HEK293 (cell line): ENCODE measurements around the gene CPSF6.
"Not testable (repeated sequence)": the region's sequence is repeated elsewhere in the genome, so short reads cannot be mapped to it uniquely, and the experiment has no call there.

ENCODE experiments used
- CTCF ChIA-PET: fragments of 350-600 bp; formaldehyde crosslinking; extraction: SDS; loops from one replicate; lab custom pipeline; 2021; ENCODE audit warnings: antibody characterized with exemption; lab: Yijun Ruan, JAX
- POLR2A ChIA-PET: fragments of 300-600 bp; formaldehyde crosslinking; extraction: SDS; loops from one replicate; lab custom pipeline; 2020; ENCODE audit warnings: antibody characterized with exemption, inconsistent platforms; lab: Yijun Ruan, JAX
- H3K27ac ChIP-seq: fragments of 200-500 bp; sonication (Bioruptor generic); 2 replicates; pipeline ENCODE4 v1.5.1; 2014; ENCODE audit warnings: low read depth, low read length, control low read depth, inconsistent platforms; ENCODE audit errors: extremely low read depth
- H3K36me3 ChIP-seq, 2 experiments: fragments of 200-500 bp in 1 of 2; sonication (Bioruptor generic) in 1 of 2; 1 replicate in 1 of 2; 2 replicates in 1 of 2; pipeline ENCODE4 v1.5.1; 2014 to 2017; ENCODE audit warnings: inconsistent platforms in 2 of 2, low read length in 2 of 2; ENCODE audit not compliant: control insufficient read depth in 2 of 2, insufficient read depth in 1 of 2
- H3K4me1 ChIP-seq: fragments of 200-500 bp; sonication (Bioruptor generic); 2 replicates; pipeline ENCODE4 v1.5.1; 2014; ENCODE audit warnings: mild to moderate bottlenecking, low read length, inconsistent platforms; ENCODE audit not compliant: control insufficient read depth, insufficient read depth
- H3K4me3 ChIP-seq: 2 replicates; pipeline ENCODE4 v1.5.1; 2011; ENCODE audit warnings: low read depth, mild to moderate bottlenecking, control low read depth, low read length, moderate library complexity
- H3K9me3 ChIP-seq: fragments of 200-500 bp; sonication (Bioruptor generic); 2 replicates; pipeline ENCODE4 v1.5.1; 2014; ENCODE audit warnings: low read depth, low read length, inconsistent platforms; ENCODE audit not compliant: control insufficient read depth, insufficient read depth
- KLF1 ChIP-seq: fragments of 450-650 bp; formaldehyde crosslinking; IDR thresholded peaks from 2 replicates; pipeline ENCODE4 v1.5.1; 2016; ENCODE audit warnings: missing biosample characterization, missing genetic modification characterization
- OSR2 ChIP-seq: fragments of 450-650 bp; formaldehyde crosslinking; IDR thresholded peaks from 2 replicates; pipeline ENCODE4 v1.5.1; 2016; ENCODE audit warnings: missing biosample characterization, missing genetic modification characterization
- YY1 ChIP-seq: fragments of 450-650 bp; formaldehyde crosslinking; IDR thresholded peaks from 2 replicates; pipeline ENCODE4 v1.5.1; 2018; ENCODE audit warnings: missing biosample characterization, missing genetic modification characterization
- ZBTB17 ChIP-seq: fragments of 450-650 bp; formaldehyde crosslinking; IDR thresholded peaks from 2 replicates; pipeline ENCODE4 v1.5.1; 2016; ENCODE audit warnings: missing biosample characterization, missing genetic modification characterization
- ZNF132 ChIP-seq: fragments of 450-650 bp; formaldehyde crosslinking; IDR thresholded peaks from 2 replicates; pipeline ENCODE4 v1.5.1; 2017; ENCODE audit warnings: missing biosample characterization, missing genetic modification characterization, borderline replicate concordance
- ZNF19 ChIP-seq: fragments of 450-650 bp; formaldehyde crosslinking; IDR thresholded peaks from 2 replicates; pipeline ENCODE4; 2016; ENCODE audit warnings: missing biosample characterization, missing genetic modification characterization, low read depth
- ZNF202 ChIP-seq: fragments of 450-650 bp; formaldehyde crosslinking; IDR thresholded peaks from 2 replicates; pipeline ENCODE4 v1.5.1; 2016; ENCODE audit warnings: missing biosample characterization, missing genetic modification characterization, borderline replicate concordance
- ZNF24 ChIP-seq: fragments of 450-650 bp; formaldehyde crosslinking; IDR thresholded peaks from 2 replicates; pipeline ENCODE4 v1.5.1; 2016; ENCODE audit warnings: missing biosample characterization, missing genetic modification characterization
- ZNF274 ChIP-seq, 2 experiments: fragments of 200-500 bp in 1 of 2; fragments of 450-650 bp in 1 of 2; sonication (Bioruptor generic) in 1 of 2; formaldehyde crosslinking in 1 of 2; IDR thresholded peaks; 2 replicates each; pipeline versions ENCODE4 v1.5.1 to v1.6.1; 2014 to 2016; ENCODE audit warnings: borderline replicate concordance in 1 of 2, inconsistent platforms in 1 of 2, low read length in 1 of 2, missing biosample characterization in 1 of 2, missing genetic modification characterization in 1 of 2
- ZNF302 ChIP-seq: fragments of 450-650 bp; formaldehyde crosslinking; IDR thresholded peaks from 2 replicates; pipeline ENCODE4 v1.5.1; 2016; ENCODE audit warnings: missing biosample characterization, missing genetic modification characterization, low read depth
- ZNF394 ChIP-seq: fragments of 450-650 bp; formaldehyde crosslinking; IDR thresholded peaks from 2 replicates; pipeline ENCODE4 v1.5.1; 2016; ENCODE audit warnings: missing biosample characterization, missing genetic modification characterization, mild to moderate bottlenecking, moderate library complexity, borderline replicate concordance
- ZNF596 ChIP-seq: fragments of 450-650 bp; IDR thresholded peaks from 2 replicates; pipeline ENCODE4 v1.5.0; 2018; ENCODE audit warnings: missing biosample characterization, mild to moderate bottlenecking, missing genetic modification characterization, moderate library complexity
- ZNF768 ChIP-seq: fragments of 450-650 bp; formaldehyde crosslinking; IDR thresholded peaks from 2 replicates; pipeline ENCODE4 v1.5.1; 2018; ENCODE audit warnings: missing biosample characterization, mild to moderate bottlenecking, missing genetic modification characterization
- TF ChIP-seq, protein P1 (sequence below): fragments of 450-650 bp; formaldehyde crosslinking; IDR thresholded peaks from 2 replicates; pipeline ENCODE4 v1.5.1; 2017; ENCODE audit warnings: missing biosample characterization, missing genetic modification characterization
- TF ChIP-seq, protein P2 (sequence below): fragments of 450-650 bp; formaldehyde crosslinking; IDR thresholded peaks from 2 replicates; pipeline ENCODE4 v1.5.1; 2017; ENCODE audit warnings: missing biosample characterization, missing genetic modification characterization

The CPSF6 gene

DNA sequence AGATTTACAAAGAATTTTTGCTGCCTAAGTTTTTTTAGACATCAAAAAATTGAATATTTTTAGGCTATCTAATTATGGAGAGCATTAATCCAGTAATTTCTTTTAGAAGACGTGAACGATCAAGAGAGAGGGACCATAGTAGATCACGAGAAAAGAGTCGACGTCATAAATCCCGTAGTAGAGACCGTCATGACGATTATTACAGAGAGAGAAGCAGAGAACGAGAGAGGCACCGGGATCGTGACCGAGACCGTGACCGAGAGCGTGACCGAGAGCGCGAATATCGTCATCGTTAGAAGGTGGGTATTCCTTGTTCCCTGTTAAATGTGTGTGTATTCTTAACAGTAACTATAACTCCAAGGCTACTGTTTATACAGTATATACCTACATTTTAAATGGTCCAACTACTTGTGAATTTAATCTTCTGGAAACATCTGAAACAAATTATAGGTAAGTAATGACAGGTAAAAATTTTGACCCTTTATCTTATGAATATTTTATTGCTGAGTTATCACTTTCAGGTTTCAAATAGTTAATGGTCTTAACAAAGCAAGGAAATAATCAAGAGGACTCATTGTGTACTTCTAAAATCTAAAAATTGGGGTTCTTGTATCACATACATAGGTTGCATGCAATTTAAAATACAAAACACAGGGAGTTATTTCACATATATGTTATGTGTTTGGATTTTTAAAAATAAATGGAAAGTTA lies 23.1 kb downstream of the CPSF6 start:
- H3K4me1 ChIP-seq: peaks cover 4% of the 10 kb centered on the region; the same call in 1 of the 2 replicates
- TF ChIP-seq ZNF19 (tag by site-specific recombination): no peak
- peak; percentile 47; the same call in 1 of the 2 replicates for TF ChIP-seq ZNF596
- no peak for TF ChIP-seq ZNF302 (tag by site-specific recombination)
- TF ChIP-seq, protein P1, sequence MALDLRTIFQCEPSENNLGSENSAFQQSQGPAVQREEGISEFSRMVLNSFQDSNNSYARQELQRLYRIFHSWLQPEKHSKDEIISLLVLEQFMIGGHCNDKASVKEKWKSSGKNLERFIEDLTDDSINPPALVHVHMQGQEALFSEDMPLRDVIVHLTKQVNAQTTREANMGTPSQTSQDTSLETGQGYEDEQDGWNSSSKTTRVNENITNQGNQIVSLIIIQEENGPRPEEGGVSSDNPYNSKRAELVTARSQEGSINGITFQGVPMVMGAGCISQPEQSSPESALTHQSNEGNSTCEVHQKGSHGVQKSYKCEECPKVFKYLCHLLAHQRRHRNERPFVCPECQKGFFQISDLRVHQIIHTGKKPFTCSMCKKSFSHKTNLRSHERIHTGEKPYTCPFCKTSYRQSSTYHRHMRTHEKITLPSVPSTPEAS (tag by site-specific recombination): no peak
- no peak for TF ChIP-seq ZNF132 (tag by site-specific recombination)
- TF ChIP-seq YY1 (tag by site-specific recombination): no peak
- TF ChIP-seq ZNF768 (tag by site-specific recombination): no peak
- TF ChIP-seq, protein P2, sequence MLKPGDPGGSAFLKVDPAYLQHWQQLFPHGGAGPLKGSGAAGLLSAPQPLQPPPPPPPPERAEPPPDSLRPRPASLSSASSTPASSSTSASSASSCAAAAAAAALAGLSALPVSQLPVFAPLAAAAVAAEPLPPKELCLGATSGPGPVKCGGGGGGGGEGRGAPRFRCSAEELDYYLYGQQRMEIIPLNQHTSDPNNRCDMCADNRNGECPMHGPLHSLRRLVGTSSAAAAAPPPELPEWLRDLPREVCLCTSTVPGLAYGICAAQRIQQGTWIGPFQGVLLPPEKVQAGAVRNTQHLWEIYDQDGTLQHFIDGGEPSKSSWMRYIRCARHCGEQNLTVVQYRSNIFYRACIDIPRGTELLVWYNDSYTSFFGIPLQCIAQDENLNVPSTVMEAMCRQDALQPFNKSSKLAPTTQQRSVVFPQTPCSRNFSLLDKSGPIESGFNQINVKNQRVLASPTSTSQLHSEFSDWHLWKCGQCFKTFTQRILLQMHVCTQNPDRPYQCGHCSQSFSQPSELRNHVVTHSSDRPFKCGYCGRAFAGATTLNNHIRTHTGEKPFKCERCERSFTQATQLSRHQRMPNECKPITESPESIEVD (tag by site-specific recombination): no peak
- no peak for TF ChIP-seq ZNF274 (IDR thresholded peaks at IDR 0.05; ENCODE audit: low read length)
- peak; percentile 50; the same call in 1 of the 2 replicates for TF ChIP-seq ZNF274 (tag by site-specific recombination; IDR thresholded peaks at IDR 0.05; ENCODE audit: borderline replicate concordance)
- no peak for TF ChIP-seq ZNF24 (tag by site-specific recombination)
- TF ChIP-seq ZNF202 (tag by site-specific recombination): peak; percentile 99
- peaks cover 66 to 72% of the 10 kb centered on the region in 2 experiments for H3K36me3 ChIP-seq
- no peak overlapping the region for H3K4me3 ChIP-seq
- ChIA-PET CTCF (interaction anchor here (0.5 to 3.7 kb wide), 3 partner anchors 8 to 107 kb away, joined by 4 to 23 read pairs (median 6); no protein-coding TSS in a partner anchor), POLR2A (no interaction called here)
- no peaks in the 10 kb centered on the region for H3K9me3 ChIP-seq
- H3K27ac ChIP-seq: no peak overlapping the region

GRCh38 chr12:69265205-69265604 lies 25.8 kb downstream of the CPSF6 start:
- H3K9me3 ChIP-seq: no peaks in the 10 kb centered on the region
- peaks cover 4% of the 10 kb centered on the region; the same call in 1 of the 2 replicates for H3K4me1 ChIP-seq
- POLR2A ChIA-PET: no interaction called here
- no peak overlapping the region for H3K27ac ChIP-seq
- peaks cover 51 to 57% of the 10 kb centered on the region in 2 experiments for H3K36me3 ChIP-seq
- H3K4me3 ChIP-seq: no peak overlapping the region
- CTCF ChIA-PET: interaction anchor here (2.2 to 3.7 kb wide), 2 partner anchors 11 to 108 kb away, joined by 12 to 23 read pairs; no protein-coding TSS in a partner anchor
- TF ChIP-seq, protein P2 (tag by site-specific recombination): 0 out of 2 replicates have a peak, but pooled peaks have one; percentile 21
- TF ChIP-seq OSR2: no peak

DNA sequence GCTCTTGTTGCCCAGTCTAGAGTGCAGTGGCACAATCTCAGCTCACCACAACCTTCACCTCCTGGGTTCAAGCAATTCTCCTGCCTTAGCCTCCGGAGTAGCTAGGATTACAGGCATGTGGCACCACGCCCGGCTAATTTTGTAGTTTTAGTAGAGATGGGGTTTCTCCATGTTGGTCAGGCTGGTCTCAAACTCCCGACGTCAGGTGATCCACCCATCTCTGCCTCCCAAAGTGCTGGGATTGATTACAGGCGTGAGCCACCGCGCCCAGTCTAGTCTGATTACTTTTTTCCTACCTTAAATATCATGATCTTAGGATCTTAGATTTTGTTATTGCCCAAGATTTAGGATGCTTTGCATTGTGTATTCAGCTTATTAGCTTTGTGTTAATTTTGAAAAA lies 26.3 kb downstream of the CPSF6 start:
- H3K4me3 ChIP-seq, POLR2A ChIA-PET, H3K27ac ChIP-seq, H3K4me1 ChIP-seq, H3K9me3 ChIP-seq: not testable (repeated sequence)
- peaks cover 46 to 56% of the 10 kb centered on the region in 2 experiments for H3K36me3 ChIP-seq
- TF ChIP-seq ZNF394 (tag by site-specific recombination): peak; percentile 32; the same call in 1 of the 2 replicates
- TF ChIP-seq ZBTB17: peak; percentile 54
- peak; percentile 85 for TF ChIP-seq KLF1 (tag by site-specific recombination)
- peak; percentile 67 for TF ChIP-seq OSR2
- TF ChIP-seq, all 188 proteins: peak for 4; not testable (repeated sequence) for 184
- CTCF ChIA-PET: interaction anchor here (0.6 to 3.7 kb wide), 5 partner anchors 9 to 1909 kb away, joined by 3 to 23 read pairs (median 4); no protein-coding TSS in a partner anchor
